GM12892 (cell line): Measurements from ENCODE around the gene ELL2.

ENCODE experiments used
- POLR2A ChIP-seq: IDR thresholded peaks from 2 replicates; pipeline ENCODE4 v1.6.1; 2011; ENCODE audit warnings: low read depth, low read length, control low read depth
- POLR2AphosphoS5 ChIP-seq: IDR thresholded peaks from 2 replicates; pipeline ENCODE4 v1.6.1; 2011; ENCODE audit warnings: low read depth, low read length, control low read depth
- TAF1 ChIP-seq: IDR thresholded peaks from 2 replicates; pipeline ENCODE4 v1.6.1; 2011; ENCODE audit warnings: low read depth, mild to moderate bottlenecking, control low read depth, low read length, borderline replicate concordance

DNA sequence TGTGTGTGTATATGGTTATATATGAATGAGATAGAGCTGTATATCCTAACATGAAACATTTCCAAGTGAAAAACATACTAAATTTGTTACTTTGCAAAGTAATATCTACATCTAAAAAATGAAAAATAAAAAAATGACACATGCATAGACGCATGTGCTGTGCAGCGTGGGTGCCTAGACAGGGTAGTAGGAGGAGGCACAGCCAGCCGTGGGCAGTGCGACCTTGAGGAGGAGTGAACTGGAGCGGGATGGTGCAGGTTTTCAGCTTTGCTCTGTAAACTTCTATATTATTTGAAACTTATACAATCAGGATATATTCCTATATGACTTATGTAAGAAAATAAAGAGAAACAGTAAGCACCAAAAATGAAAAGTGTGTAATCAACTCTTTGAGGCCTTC, 124.2 kb downstream of the ELL2 start:
- no peak for TF ChIP-seq POLR2AphosphoS5
- no peak for TF ChIP-seq POLR2A
- TF ChIP-seq TAF1 = no peak
